Measurements from ENCODE around the gene GRM4. TPM values are rescaled to one million over a fixed set of nuclear protein-coding genes. Genes with fewer than 3 reads are reported as not detected.

The GRM4 gene
- polyA plus RNA-seq, 1 of the 3 experiments (the other 2 are of a cell fraction), result not detected

- no peak for TF ChIP-seq MAX (IDR thresholded peaks at IDR 0.05; ENCODE audit: low read depth)
- TF ChIP-seq USF2 (IDR thresholded peaks at IDR 0.05; ENCODE audit: borderline replicate concordance, low read depth, low read length), result no peak
- no peak for TF ChIP-seq NFIC (IDR thresholded peaks at IDR 0.05; ENCODE audit: borderline replicate concordance)
- TF ChIP-seq ELF1 (IDR thresholded peaks at IDR 0.05), result no peak
These were observed 125.6 kb downstream of the GRM4 start (continued) for GRCh38 chr6:34020278-34020677.

- Histone ChIP-seq H3K9me3 (no peaks in the 10 kb centered on the region), H3K9ac (no peak overlapping the region), H4K20me1 (ENCODE audit: insufficient read depth) (no peaks in the 10 kb centered on the region), H3K4me3 (ENCODE audit: low read depth in 2 of 2, low read length in 1 of 2) (no peak overlapping the region), H3K79me2 (ENCODE audit: insufficient read depth) (no peaks in the 10 kb centered on the region), H2AFZ (ENCODE audit: low read depth) (no peak overlapping the region), H3K27ac (ENCODE audit: low read depth in 2 of 2, low read length in 1 of 2) (no peak overlapping the region), H3K36me3 (replicated peaks in 1 of 2; ENCODE audit: control insufficient read depth in 1 of 2, insufficient read depth in 2 of 2, low read length in 1 of 2) (no peaks in the 10 kb centered on the region), H3K4me1 (ENCODE audit: control insufficient read depth in 1 of 2, insufficient read depth in 2 of 2, low read depth in 1 of 2, low read length in 1 of 2) (no peaks in the 10 kb centered on the region; a peak in 1 of 4 replicates), H3K9me2 (no peaks in the 10 kb centered on the region), H3F3A (replicated peaks; ENCODE audit: insufficient read depth) (no peaks in the 10 kb centered on the region), H3K4me2 (no peak overlapping the region), H3K27me3 (ENCODE audit: insufficient read depth) (no peaks in the 10 kb centered on the region)
- DNase-seq, result no peak
- TF ChIP-seq ELF1 (IDR thresholded peaks at IDR 0.05) (no peak), MAX (IDR thresholded peaks at IDR 0.05; ENCODE audit: low read depth) (no peak), RCOR1 (IDR thresholded peaks at IDR 0.05; ENCODE audit: low read length) (no peak), USF2 (IDR thresholded peaks at IDR 0.05; ENCODE audit: borderline replicate concordance, low read depth, low read length) (no peak), MEF2A (IDR thresholded peaks at IDR 0.05; ENCODE audit: borderline replicate concordance, low read depth) (no peak), ZBTB33 (IDR thresholded peaks at IDR 0.05; ENCODE audit: borderline replicate concordance, low read depth) (no peak), NRF1 (IDR thresholded peaks at IDR 0.05; ENCODE audit: low read depth, low read length) (no peak), TEAD4 (IDR thresholded peaks at IDR 0.05; ENCODE audit: borderline replicate concordance, insufficient read depth) (no peak), USF1 (IDR thresholded peaks at IDR 0.05; ENCODE audit: borderline replicate concordance, low read depth) (no peak), FOSL2 (IDR thresholded peaks at IDR 0.05; ENCODE audit: borderline replicate concordance, low read depth) (no peak), FOXJ3 (CRISPR knock-in tag; IDR thresholded peaks at IDR 0.05) (no peak), POLR2AphosphoS5 (IDR thresholded peaks at IDR 0.05; ENCODE audit: low read depth, low read length) (no peak), JUND (IDR thresholded peaks at IDR 0.05) (no peak), EZH2phosphoT487 (IDR thresholded peaks at IDR 0.05; ENCODE audit: borderline replicate concordance, low read depth) (no peak)
- ChIA-PET CTCF (interaction anchor here (1.0 to 1.3 kb wide), 2 partner anchors 275 to 434 kb away, joined by 4 read pairs; no protein-coding TSS in a partner anchor), POLR2A (no interaction called here)
- no CpG with 5 or more reads among the region's 7 CpGs for WGBS (ENCODE audit: low lambda C conversion rate)
These were observed 126.8 kb downstream of the GRM4 start for GRCh38 chr6:34018961-34019606.

Data from SK-N-SH (cell line).